ENCODE measurements around the gene STAT2. TPM values are rescaled to one million over a fixed set of nuclear protein-coding genes. Genes with fewer than 3 reads are reported as not detected.
A peak's percentile ranks its signal among the peaks of the same experiment; 100 is the strongest.

Gene STAT2
- total RNA-seq, 1 donor from 2014 or later = 163 TPM

DNA sequence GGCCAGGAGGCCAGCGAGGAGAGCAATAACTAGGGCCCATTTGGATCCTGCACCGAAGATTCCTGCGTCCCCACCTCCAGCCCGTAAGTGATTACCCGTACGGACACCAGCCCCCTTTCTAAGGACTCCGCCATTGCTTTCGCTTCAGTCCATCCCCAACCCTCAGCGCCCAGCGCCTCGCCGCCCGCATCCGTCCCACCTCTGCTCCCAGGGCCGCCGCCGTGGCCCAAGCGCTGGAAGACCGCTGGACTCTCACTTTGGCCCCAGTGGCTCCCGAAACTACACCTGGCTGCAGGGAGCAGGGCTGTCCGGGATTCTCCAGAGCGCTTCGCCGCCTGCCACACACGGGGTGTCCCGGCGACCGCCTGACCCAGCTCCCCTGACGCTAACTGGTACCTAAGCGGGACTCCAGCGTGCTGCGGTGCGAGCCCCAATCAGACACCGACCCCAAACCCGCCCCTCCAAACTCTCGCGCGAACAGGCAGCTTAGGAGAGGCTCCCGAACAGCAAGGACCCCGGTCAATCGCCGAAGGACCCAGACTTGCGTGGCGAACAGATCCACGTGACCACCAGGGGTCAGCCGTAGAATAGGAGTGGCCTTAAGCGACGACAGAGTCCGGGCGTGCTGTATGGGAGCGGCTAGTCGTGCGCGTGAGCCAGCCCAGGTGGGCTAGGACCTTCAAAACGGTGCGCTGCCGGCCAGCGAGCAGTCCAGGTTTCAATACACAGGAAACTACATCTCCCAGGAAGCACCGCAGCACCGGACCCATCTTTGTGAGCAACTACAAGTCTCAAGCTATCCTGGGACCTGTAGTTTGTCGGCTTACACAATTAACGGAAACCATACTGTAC is 44.1 kb downstream of the STAT2 start, which contains the start of gene CNPY2:
CNPY2 (minus strand) TSS at position 367 of the 852 bp plus-strand sequence. CDS start 771 bp downstream, outside the sequence.
- H3K27me3 Mint-ChIP-seq = no peaks in the 10 kb centered on the region
- H3K27ac Mint-ChIP-seq = peak within 1 kb of the TSS; percentile 100
- H3K4me3 Mint-ChIP-seq (ENCODE audit: low read depth) = peak within 1 kb of the TSS; percentile 99
- H3K9me3 Mint-ChIP-seq (ENCODE audit: low read depth) = no peaks in the 10 kb centered on the region
- peaks cover 9% of the 10 kb centered on the region for H3K4me1 Mint-ChIP-seq (ENCODE audit: low read depth)
- TF ChIP-seq CTCF (IDR thresholded peaks at IDR 0.05; ENCODE audit: unreplicated experiment) = peak; percentile 10
- peak; percentile 96 for DNase-seq (ENCODE audit: low spot score, unreplicated experiment)
- H3K36me3 Mint-ChIP-seq (ENCODE audit: insufficient read depth) = peaks cover 2% of the 10 kb centered on the region

DNA sequence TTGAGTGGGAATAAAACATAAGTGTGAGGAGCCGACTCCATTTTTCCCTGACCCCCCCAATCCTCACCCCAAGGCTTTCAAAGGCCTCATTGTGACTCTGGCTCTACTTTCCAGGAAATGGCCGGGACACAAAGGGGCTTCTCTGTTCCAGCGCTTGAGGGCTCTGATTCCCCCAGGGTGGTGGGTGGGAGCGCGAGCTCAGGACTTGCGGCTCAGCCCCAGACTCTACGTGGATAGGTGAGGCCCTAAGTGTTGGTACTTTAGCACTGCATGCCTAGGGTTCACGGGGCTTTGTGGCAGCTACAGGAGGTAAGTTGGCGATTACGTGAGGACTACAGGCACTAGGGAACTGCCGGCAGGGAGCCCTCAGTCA is 44.7 kb downstream of the STAT2 start:
- H3K4me3 Mint-ChIP-seq (ENCODE audit: low read depth) = peak overlapping the region; percentile 99
- no peaks in the 10 kb centered on the region for H3K9me3 Mint-ChIP-seq (ENCODE audit: low read depth)
- TF ChIP-seq CTCF (IDR thresholded peaks at IDR 0.05; ENCODE audit: unreplicated experiment) = no peak
- peak overlapping the region; percentile 100 for H3K27ac Mint-ChIP-seq
- H3K4me1 Mint-ChIP-seq (ENCODE audit: low read depth) = peaks cover 9% of the 10 kb centered on the region
- H3K27me3 Mint-ChIP-seq = no peaks in the 10 kb centered on the region
- H3K36me3 Mint-ChIP-seq (ENCODE audit: insufficient read depth) = peaks cover 4% of the 10 kb centered on the region
- no peak for DNase-seq (ENCODE audit: low spot score, unreplicated experiment)

DNA sequence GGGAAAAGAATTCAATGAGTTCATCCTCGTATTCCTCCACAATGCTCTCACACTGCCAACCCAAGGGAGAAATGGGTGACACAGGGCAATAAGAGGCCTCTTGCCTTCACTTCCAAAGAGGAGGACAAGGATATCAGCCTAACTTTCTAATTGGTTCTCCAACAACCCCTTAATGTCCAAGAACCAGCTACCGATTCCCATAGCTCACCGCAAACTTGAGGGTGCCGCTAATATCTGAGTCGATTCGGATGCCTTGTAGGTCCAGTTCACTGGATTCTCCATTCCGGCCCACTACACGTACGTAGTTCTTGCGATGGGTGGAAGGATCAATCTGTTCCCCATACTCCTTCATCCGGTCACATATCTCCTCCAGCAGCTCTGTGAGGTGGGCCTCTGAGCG is 48.9 kb downstream of the STAT2 start:
- DNase-seq (ENCODE audit: low spot score, unreplicated experiment) = no peak
- TF ChIP-seq CTCF (IDR thresholded peaks at IDR 0.05; ENCODE audit: unreplicated experiment) = no peak
- Mint-ChIP-seq H3K4me1 (ENCODE audit: low read depth) (peaks cover 8% of the 10 kb centered on the region), H3K36me3 (ENCODE audit: insufficient read depth) (peaks cover 13% of the 10 kb centered on the region), H3K27ac (no peak overlapping the region), H3K4me3 (ENCODE audit: low read depth) (no peak overlapping the region), H3K27me3 (no peaks in the 10 kb centered on the region), H3K9me3 (ENCODE audit: low read depth) (no peaks in the 10 kb centered on the region)

GRCh38 chr12:56308714-56309113 is 51.2 kb downstream of the STAT2 start:
- Mint-ChIP-seq H3K27ac (no peak overlapping the region), H3K36me3 (ENCODE audit: insufficient read depth) (peaks cover 14% of the 10 kb centered on the region), H3K27me3 (no peaks in the 10 kb centered on the region), H3K4me3 (ENCODE audit: low read depth) (no peak overlapping the region), H3K9me3 (ENCODE audit: low read depth) (no peaks in the 10 kb centered on the region), H3K4me1 (ENCODE audit: low read depth) (no peaks in the 10 kb centered on the region)
- TF ChIP-seq CTCF (IDR thresholded peaks at IDR 0.05; ENCODE audit: unreplicated experiment) = no peak
- no peak for DNase-seq (ENCODE audit: low spot score, unreplicated experiment)

- no peak for TF ChIP-seq CTCF (IDR thresholded peaks at IDR 0.05; ENCODE audit: unreplicated experiment)
- DNase-seq (ENCODE audit: low spot score, unreplicated experiment) = no peak
- Mint-ChIP-seq H3K4me1 (ENCODE audit: low read depth) (no peaks in the 10 kb centered on the region), H3K4me3 (ENCODE audit: low read depth) (no peak overlapping the region), H3K27me3 (no peaks in the 10 kb centered on the region), H3K9me3 (ENCODE audit: low read depth) (no peaks in the 10 kb centered on the region), H3K36me3 (ENCODE audit: insufficient read depth) (peaks cover 14% of the 10 kb centered on the region), H3K27ac (no peak overlapping the region)
Measured at GRCh38 chr12:56307221-56307965, 52.5 kb downstream of the STAT2 start.
